Calu3 (cell line): ENCODE measurements around the gene ATF7IP. TPM values are rescaled to one million over a fixed set of nuclear protein-coding genes. Genes with fewer than 3 reads are reported as not detected.

Source experiments
- BruUV-seq: library from RNA; stranded (reverse); fragments of 400-500 nt; replicated peaks from 2 replicates; lab custom pipeline; 2021; lab: Mats Ljungman, UMichigan
- CTCF ChIA-PET: fragments of 300-600 bp; sonication (Branson Sonifier 250); formaldehyde crosslinking; loops from one replicate; lab custom pipeline; 2022; ENCODE audit warnings: antibody characterized with exemption; lab: Charles Lee
- DNase-seq: peaks from one replicate; pipeline ENCODE4 v3.0.0; 2022
- H3K27ac Mint-ChIP-seq: one replicate; pipeline ENCODE4 v1.8.0; 2022; ENCODE audit warnings: mixed read lengths; ENCODE audit not compliant: unreplicated experiment
- H3K27me3 Mint-ChIP-seq: one replicate; pipeline ENCODE4 v1.8.0; 2022; ENCODE audit warnings: mixed read lengths; ENCODE audit not compliant: unreplicated experiment
- H3K36me3 Mint-ChIP-seq: one replicate; pipeline ENCODE4 v1.8.0; 2022; ENCODE audit warnings: mild to moderate bottlenecking, moderate library complexity, mixed read lengths; ENCODE audit not compliant: insufficient read depth, unreplicated experiment
- H3K4me1 Mint-ChIP-seq: one replicate; pipeline ENCODE4 v1.8.0; 2022; ENCODE audit warnings: mild to moderate bottlenecking, low read depth, mixed read lengths; ENCODE audit not compliant: unreplicated experiment
- H3K4me3 Mint-ChIP-seq: one replicate; pipeline ENCODE4 v1.8.0; 2022; ENCODE audit warnings: mild to moderate bottlenecking, low read depth, moderate library complexity, mixed read lengths; ENCODE audit not compliant: unreplicated experiment
- H3K9me3 Mint-ChIP-seq: one replicate; pipeline ENCODE4 v1.8.0; 2022; ENCODE audit warnings: low read depth, mixed read lengths; ENCODE audit not compliant: unreplicated experiment
- intact Hi-C: fragments of 100-400 bp; cut with micrococcal nuclease; formaldehyde crosslinking; loops from one replicate; pipeline ENCODE4 v1.10.0; 2022; ENCODE audit not compliant: unreplicated experiment
- total RNA-seq: library from RNA; stranded (reverse); gene quantifications from 2 replicates; pipeline ENCODE4 v1.2.3, GENCODE V29; 2022
- TF ChIP-seq, protein P1 (sequence below): fragments of 200-600 bp; IDR thresholded peaks from one replicate; pipeline ENCODE4 v1.8.0; 2022; ENCODE audit warnings: antibody characterized with exemption; ENCODE audit not compliant: unreplicated experiment

ATF7IP gene
- total RNA-seq, 1 experiment from 2014 or later: 72.7 TPM

- TF ChIP-seq, protein P1, sequence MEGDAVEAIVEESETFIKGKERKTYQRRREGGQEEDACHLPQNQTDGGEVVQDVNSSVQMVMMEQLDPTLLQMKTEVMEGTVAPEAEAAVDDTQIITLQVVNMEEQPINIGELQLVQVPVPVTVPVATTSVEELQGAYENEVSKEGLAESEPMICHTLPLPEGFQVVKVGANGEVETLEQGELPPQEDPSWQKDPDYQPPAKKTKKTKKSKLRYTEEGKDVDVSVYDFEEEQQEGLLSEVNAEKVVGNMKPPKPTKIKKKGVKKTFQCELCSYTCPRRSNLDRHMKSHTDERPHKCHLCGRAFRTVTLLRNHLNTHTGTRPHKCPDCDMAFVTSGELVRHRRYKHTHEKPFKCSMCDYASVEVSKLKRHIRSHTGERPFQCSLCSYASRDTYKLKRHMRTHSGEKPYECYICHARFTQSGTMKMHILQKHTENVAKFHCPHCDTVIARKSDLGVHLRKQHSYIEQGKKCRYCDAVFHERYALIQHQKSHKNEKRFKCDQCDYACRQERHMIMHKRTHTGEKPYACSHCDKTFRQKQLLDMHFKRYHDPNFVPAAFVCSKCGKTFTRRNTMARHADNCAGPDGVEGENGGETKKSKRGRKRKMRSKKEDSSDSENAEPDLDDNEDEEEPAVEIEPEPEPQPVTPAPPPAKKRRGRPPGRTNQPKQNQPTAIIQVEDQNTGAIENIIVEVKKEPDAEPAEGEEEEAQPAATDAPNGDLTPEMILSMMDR: no peak
- intact Hi-C loops: no loop called here
- peaks cover 24% of the 10 kb centered on the region for H3K4me1 Mint-ChIP-seq
- H3K9me3 Mint-ChIP-seq: no peaks in the 10 kb centered on the region
- DNase-seq: no peak
- no peak overlapping the region for H3K4me3 Mint-ChIP-seq
- H3K36me3 Mint-ChIP-seq: peaks cover 28% of the 10 kb centered on the region
- no TSS peak for BruUV-seq
- no peaks in the 10 kb centered on the region for H3K27me3 Mint-ChIP-seq
- peak overlapping the region; percentile 23 for H3K27ac Mint-ChIP-seq
- CTCF ChIA-PET: no interaction called here
These were observed 145.1 kb downstream of the ATF7IP start for GRCh38 chr12:14510574-14510973.

DNA sequence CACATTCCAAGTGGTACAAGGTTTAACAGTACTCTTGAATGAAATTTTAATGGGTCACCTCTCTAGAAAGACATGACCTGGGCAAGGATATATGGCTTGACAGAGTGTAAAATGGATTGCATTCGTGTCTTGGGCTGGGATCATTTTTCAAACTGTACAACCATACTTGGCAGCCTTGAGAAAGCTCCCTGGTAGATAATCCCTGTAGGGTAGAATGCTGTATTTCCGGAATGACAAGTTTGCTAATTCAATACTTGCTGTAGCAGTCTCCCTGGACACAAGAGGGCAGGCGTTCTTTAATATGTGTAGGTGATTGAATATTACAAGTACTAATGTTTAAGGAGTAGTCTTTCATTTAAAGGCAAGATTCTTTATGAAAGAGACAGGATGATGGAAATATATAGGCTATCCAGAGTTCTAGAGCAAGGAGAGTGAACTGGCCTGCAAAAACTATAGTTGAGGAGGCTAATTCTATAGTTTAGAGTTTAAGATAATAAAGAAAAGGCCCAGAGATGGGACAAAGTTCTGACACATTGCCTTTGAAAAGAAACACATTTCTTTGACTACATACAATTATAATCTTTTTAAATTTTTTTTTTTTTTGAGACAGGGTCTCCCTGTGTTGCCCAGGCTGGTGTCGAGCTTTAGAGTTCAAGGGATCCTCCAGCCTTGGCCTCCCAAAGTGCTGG is 148.8 kb downstream of the ATF7IP start:
- DNase-seq: peak; percentile 72
- TF ChIP-seq, protein P1: peak; percentile 64
- no peak overlapping the region for H3K4me3 Mint-ChIP-seq
- BruUV-seq: no TSS peak
- peak overlapping the region; percentile 63 for H3K27ac Mint-ChIP-seq
- intact Hi-C loops: loop anchor here (1.0 to 2.0 kb wide), 4 partner anchors 41 to 275 kb away; no protein-coding TSS in a partner anchor
- CTCF ChIA-PET: interaction anchor here (0.6 to 1.9 kb wide), 12 partner anchors 14 to 308 kb away, joined by 3 to 14 read pairs (median 6); partner anchors contain the start of gene PLBD1
- peaks cover 24% of the 10 kb centered on the region for H3K4me1 Mint-ChIP-seq
- peaks cover 19% of the 10 kb centered on the region for H3K36me3 Mint-ChIP-seq
- H3K9me3 Mint-ChIP-seq: no peaks in the 10 kb centered on the region
- H3K27me3 Mint-ChIP-seq: no peaks in the 10 kb centered on the region

DNA sequence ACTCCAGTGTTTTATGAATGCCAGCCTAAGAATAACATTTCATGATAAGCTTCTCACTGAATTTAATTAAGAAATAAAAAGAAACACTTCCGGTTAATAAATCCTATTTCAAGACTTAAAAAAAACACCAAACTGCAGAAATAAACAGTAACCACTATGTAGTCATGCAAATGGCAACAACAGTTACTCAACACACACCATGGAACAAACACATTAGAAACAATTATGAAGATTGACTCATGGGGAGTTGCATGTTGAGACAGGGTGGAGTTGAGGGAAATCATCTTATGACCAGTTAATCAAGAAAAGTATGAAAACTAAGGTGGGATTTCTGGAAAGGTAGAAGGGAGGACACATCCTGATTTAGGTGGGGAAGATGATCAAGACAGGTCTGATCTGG is 149.5 kb downstream of the ATF7IP start:
- no peaks in the 10 kb centered on the region for H3K9me3 Mint-ChIP-seq
- no peak for DNase-seq
- no peak overlapping the region for H3K4me3 Mint-ChIP-seq
- CTCF ChIA-PET: interaction anchor here (0.7 to 1.9 kb wide), 5 partner anchors 46 to 457 kb away, joined by 3 to 12 read pairs (median 8); no protein-coding TSS in a partner anchor
- no peak overlapping the region for H3K27ac Mint-ChIP-seq
- intact Hi-C loops: loop anchor here (1.0 to 2.0 kb wide), 4 partner anchors 40 to 276 kb away; no protein-coding TSS in a partner anchor
- no peaks in the 10 kb centered on the region for H3K27me3 Mint-ChIP-seq
- no TSS peak for BruUV-seq
- H3K36me3 Mint-ChIP-seq: peaks cover 22% of the 10 kb centered on the region
- TF ChIP-seq, protein P1: no peak
- H3K4me1 Mint-ChIP-seq: peaks cover 24% of the 10 kb centered on the region

DNA sequence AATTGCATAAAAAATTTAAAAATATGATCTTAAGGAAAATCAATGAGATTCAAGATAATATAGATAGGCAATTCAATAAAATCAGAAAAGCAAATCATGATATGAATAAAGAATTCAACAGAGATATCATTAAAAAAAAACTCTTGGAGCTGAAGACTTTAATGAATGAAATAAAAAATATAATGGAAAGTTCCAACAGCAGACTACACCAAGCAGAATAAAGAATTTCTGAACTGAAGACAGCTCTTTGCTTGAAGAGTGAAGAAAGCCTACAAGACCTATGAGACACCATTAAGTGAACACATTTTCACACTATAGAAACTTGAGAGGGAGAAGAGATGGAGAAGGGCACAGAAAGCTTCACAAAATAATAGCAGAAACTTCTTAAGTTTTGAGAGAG is 156.3 kb downstream of the ATF7IP start:
- Mint-ChIP-seq H3K9me3 (peaks cover 14% of the 10 kb centered on the region), H3K27ac (no peak overlapping the region), H3K4me3 (no peak overlapping the region), H3K4me1 (no peaks in the 10 kb centered on the region), H3K27me3 (no peaks in the 10 kb centered on the region), H3K36me3 (peaks cover 23% of the 10 kb centered on the region)
- CTCF ChIA-PET: interaction anchor here (0.6 kb wide), 1 partner anchor 270 kb away, joined by 3 read pairs; no protein-coding TSS in a partner anchor
- TF ChIP-seq, protein P1: no peak
- intact Hi-C loops: no loop called here
- DNase-seq: no peak
- BruUV-seq: no TSS peak
